ENCODE data around the gene SLC7A1.

- TF ChIP-seq CTCF (IDR thresholded peaks at IDR 0.05) (no peak), POLR2A (IDR thresholded peaks at IDR 0.05) (no peak)
Measured at GRCh38 chr13:29538652-29539040, 56.8 kb downstream of the SLC7A1 start.
